Left ventricle myocardium inferior (tissue), 1 donor: ENCODE results near the gene ANKH. TPM values are rescaled to one million over a fixed set of nuclear protein-coding genes. Genes with fewer than 3 reads are reported as not detected.
A peak's percentile ranks its signal among the peaks of the same experiment; 100 is the strongest.

Experiments used
- DNase-seq: peaks from one replicate; pipeline ENCODE4 v3.0.0-alpha.2; 2020
- H3K27ac ChIP-seq: fragments of 200-600 bp; replicated peaks from 2 replicates; pipeline ENCODE4 v1.8.0; 2021
- H3K27me3 ChIP-seq: fragments of 200-600 bp; 2 replicates; pipeline ENCODE4 v1.8.0; 2021; ENCODE audit warnings: low read depth
- H3K36me3 ChIP-seq: fragments of 200-600 bp; 2 replicates; pipeline ENCODE4 v1.8.0; 2021
- H3K4me1 ChIP-seq: fragments of 200-600 bp; 2 replicates; pipeline ENCODE4 v1.8.0; 2021
- H3K4me3 ChIP-seq: fragments of 200-600 bp; 2 replicates; pipeline ENCODE4 v1.8.0; 2021; ENCODE audit warnings: mild to moderate bottlenecking, moderate library complexity
- H3K9me3 ChIP-seq: fragments of 200-600 bp; replicated peaks from 2 replicates; pipeline ENCODE4 v1.8.0; 2021
- intact Hi-C: fragments of 100-400 bp; cut with micrococcal nuclease; formaldehyde crosslinking; loops from one replicate; pipeline ENCODE4 v1.11.0; 2022
- total RNA-seq: library from RNA; stranded (reverse); fragmentation: NEBNext Ultra II Directional; extraction: Animal tissue kit (Norgen Biotek cat#: 25700); gene quantifications from one replicate; pipeline ENCODE4 v1.2.1, GENCODE V29; 2021
- TF ChIP-seq, protein P1 (sequence below): fragments of 200-600 bp; IDR thresholded peaks from 2 replicates; pipeline ENCODE4 v1.8.0; 2021; ENCODE audit warnings: antibody characterized with exemption, mild to moderate bottlenecking, borderline replicate concordance
- donor health status: DM: no; HTN: yes; CAD: no; lungs with severe emphysema.

The ANKH gene
- total RNA-seq, 1 donor from 2014 or later = 227 TPM

- H3K4me1 ChIP-seq = peaks cover 44% of the 10 kb centered on the region
- H3K4me3 ChIP-seq = peak overlapping the region; percentile 91
- H3K9me3 ChIP-seq = no peaks in the 10 kb centered on the region
- H3K27ac ChIP-seq = peak overlapping the region; percentile 99
- no peaks in the 10 kb centered on the region for H3K36me3 ChIP-seq
- H3K27me3 ChIP-seq = no peaks in the 10 kb centered on the region
- peak; percentile 83 for DNase-seq
- intact Hi-C loops = loop anchor here (10.0 kb wide), 1 partner anchor 122 kb away; no protein-coding TSS in a partner anchor
- TF ChIP-seq, protein P1, sequence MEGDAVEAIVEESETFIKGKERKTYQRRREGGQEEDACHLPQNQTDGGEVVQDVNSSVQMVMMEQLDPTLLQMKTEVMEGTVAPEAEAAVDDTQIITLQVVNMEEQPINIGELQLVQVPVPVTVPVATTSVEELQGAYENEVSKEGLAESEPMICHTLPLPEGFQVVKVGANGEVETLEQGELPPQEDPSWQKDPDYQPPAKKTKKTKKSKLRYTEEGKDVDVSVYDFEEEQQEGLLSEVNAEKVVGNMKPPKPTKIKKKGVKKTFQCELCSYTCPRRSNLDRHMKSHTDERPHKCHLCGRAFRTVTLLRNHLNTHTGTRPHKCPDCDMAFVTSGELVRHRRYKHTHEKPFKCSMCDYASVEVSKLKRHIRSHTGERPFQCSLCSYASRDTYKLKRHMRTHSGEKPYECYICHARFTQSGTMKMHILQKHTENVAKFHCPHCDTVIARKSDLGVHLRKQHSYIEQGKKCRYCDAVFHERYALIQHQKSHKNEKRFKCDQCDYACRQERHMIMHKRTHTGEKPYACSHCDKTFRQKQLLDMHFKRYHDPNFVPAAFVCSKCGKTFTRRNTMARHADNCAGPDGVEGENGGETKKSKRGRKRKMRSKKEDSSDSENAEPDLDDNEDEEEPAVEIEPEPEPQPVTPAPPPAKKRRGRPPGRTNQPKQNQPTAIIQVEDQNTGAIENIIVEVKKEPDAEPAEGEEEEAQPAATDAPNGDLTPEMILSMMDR = peak; percentile 35
These were observed 752 bp upstream of the ANKH start for GRCh38 chr5:14872070-14872989.

GRCh38 chr5:14870337-14871213, 1.0 kb downstream of the ANKH start:
- DNase-seq = peak; percentile 39

GRCh38 chr5:14869668-14870164, 1.9 kb downstream of the ANKH start:
- intact Hi-C loops = loop anchor here (10.0 kb wide), 2 partner anchors 125 to 135 kb away; no protein-coding TSS in a partner anchor
- Histone ChIP-seq H3K27ac (peak overlapping the region; percentile 99), H3K9me3 (no peaks in the 10 kb centered on the region), H3K27me3 (no peaks in the 10 kb centered on the region), H3K4me3 (peak overlapping the region; percentile 91), H3K36me3 (no peaks in the 10 kb centered on the region), H3K4me1 (peaks cover 59% of the 10 kb centered on the region)
- TF ChIP-seq, protein P1 = no peak
- no peak for DNase-seq

More at GRCh38 chr5:14870337-14871213, 1.0 kb downstream of the ANKH start:
- TF ChIP-seq, protein P1 = peak; percentile 19
- no peaks in the 10 kb centered on the region for H3K27me3 ChIP-seq
- intact Hi-C loops = loop anchor here (10.0 kb wide), 1 partner anchor 124 kb away; no protein-coding TSS in a partner anchor
- H3K9me3 ChIP-seq = no peaks in the 10 kb centered on the region
- peak overlapping the region; percentile 99 for H3K27ac ChIP-seq
- peak overlapping the region; percentile 91 for H3K4me3 ChIP-seq
- peaks cover 50% of the 10 kb centered on the region for H3K4me1 ChIP-seq
- no peaks in the 10 kb centered on the region for H3K36me3 ChIP-seq

DNA sequence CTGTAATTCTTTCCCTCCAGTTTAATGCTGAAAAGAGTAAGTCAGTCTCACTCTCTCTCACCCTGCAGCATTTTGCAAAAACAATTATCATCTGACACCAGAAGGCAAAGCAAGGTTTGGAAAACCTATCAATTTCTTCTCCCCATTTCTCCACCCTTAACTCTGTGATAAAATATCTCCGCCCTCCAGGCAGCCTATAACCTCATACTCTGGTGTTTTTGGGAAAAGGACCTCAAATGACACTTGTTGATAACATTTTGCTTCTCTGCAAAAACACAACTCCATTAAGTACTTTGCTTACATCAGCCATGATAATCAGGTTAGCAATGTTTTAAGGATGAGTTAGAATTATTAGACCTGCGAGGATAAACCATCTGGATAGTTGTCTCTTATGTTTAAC, 2.3 kb downstream of the ANKH start:
- H3K4me1 ChIP-seq = peaks cover 64% of the 10 kb centered on the region

More for the DNA sequence above, 2.3 kb downstream of the ANKH start:
- no peak for DNase-seq
- Histone ChIP-seq H3K4me3 (peak overlapping the region; percentile 91), H3K9me3 (no peaks in the 10 kb centered on the region), H3K36me3 (no peaks in the 10 kb centered on the region), H3K27ac (peak overlapping the region; percentile 99), H3K27me3 (no peaks in the 10 kb centered on the region)
- TF ChIP-seq, protein P1 = no peak
- intact Hi-C loops = loop anchor here (10.0 kb wide), 1 partner anchor 134 kb away; no protein-coding TSS in a partner anchor
